GM21528 (cell line): ENCODE results near the gene GPR157.
"Not testable (repeated sequence)": the region's sequence is repeated elsewhere in the genome, so short reads cannot be mapped to it uniquely, and the experiment has no call there.

ENCODE experiments used
- ATAC-seq: cut with Tn5 transposase; IDR thresholded peaks from one replicate; pipeline ENCODE4 v1.9.1; 2021; ENCODE audit warnings: mild to moderate bottlenecking, moderate library complexity; ENCODE audit not compliant: unreplicated experiment, low FRiP score

The GPR157 gene

GRCh38 chr1:9128520-9129265, at the start of gene GPR157:
TSS of gene GPR157 (minus strand) at chr1:9129102. CDS start at chr1:9129027, 75 bp downstream.
- ATAC-seq = peak; percentile 59

GRCh38 chr1:9174762-9175161, 45.9 kb upstream of the GPR157 start:
- ATAC-seq = no peak

- no peak for ATAC-seq
Observed at GRCh38 chr1:9174243-9174642, 45.3 kb upstream of the GPR157 start.

- ATAC-seq = no peak
Observed at GRCh38 chr1:9169601-9170137, 40.8 kb upstream of the GPR157 start.

- no peak for ATAC-seq
Observed at GRCh38 chr1:9167638-9168037, 38.7 kb upstream of the GPR157 start.

- ATAC-seq = no peak
Observed at GRCh38 chr1:9166289-9167235, 37.7 kb upstream of the GPR157 start.

GRCh38 chr1:9165396-9165795, 36.5 kb upstream of the GPR157 start:
- ATAC-seq = no peak

- no peak for ATAC-seq
Observed at GRCh38 chr1:9164919-9165318, 36.0 kb upstream of the GPR157 start.

GRCh38 chr1:9164532-9164900, 35.6 kb upstream of the GPR157 start:
- ATAC-seq = no peak

GRCh38 chr1:9161963-9162362, 33.1 kb upstream of the GPR157 start:
- no peak for ATAC-seq

- no peak for ATAC-seq
Observed at GRCh38 chr1:9161342-9161741, 32.4 kb upstream of the GPR157 start.

GRCh38 chr1:9160079-9160717, 31.3 kb upstream of the GPR157 start:
- no peak for ATAC-seq

- ATAC-seq = no peak
Observed at GRCh38 chr1:9155879-9156278, 27.0 kb upstream of the GPR157 start.

GRCh38 chr1:9155405-9155804, 26.5 kb upstream of the GPR157 start:
- not testable (repeated sequence) for ATAC-seq

GRCh38 chr1:9153152-9153551, 24.2 kb upstream of the GPR157 start:
- no peak for ATAC-seq

GRCh38 chr1:9152535-9152934, 23.6 kb upstream of the GPR157 start:
- ATAC-seq = no peak

- no peak for ATAC-seq
Observed at GRCh38 chr1:9151328-9151860, 22.5 kb upstream of the GPR157 start.

- no peak for ATAC-seq
Observed at GRCh38 chr1:9150582-9151327, 21.9 kb upstream of the GPR157 start.

GRCh38 chr1:9149837-9150581, 21.1 kb upstream of the GPR157 start:
- no peak for ATAC-seq
